ENCODE measurements around the gene ZNF101.

Gene ZNF101

DNA sequence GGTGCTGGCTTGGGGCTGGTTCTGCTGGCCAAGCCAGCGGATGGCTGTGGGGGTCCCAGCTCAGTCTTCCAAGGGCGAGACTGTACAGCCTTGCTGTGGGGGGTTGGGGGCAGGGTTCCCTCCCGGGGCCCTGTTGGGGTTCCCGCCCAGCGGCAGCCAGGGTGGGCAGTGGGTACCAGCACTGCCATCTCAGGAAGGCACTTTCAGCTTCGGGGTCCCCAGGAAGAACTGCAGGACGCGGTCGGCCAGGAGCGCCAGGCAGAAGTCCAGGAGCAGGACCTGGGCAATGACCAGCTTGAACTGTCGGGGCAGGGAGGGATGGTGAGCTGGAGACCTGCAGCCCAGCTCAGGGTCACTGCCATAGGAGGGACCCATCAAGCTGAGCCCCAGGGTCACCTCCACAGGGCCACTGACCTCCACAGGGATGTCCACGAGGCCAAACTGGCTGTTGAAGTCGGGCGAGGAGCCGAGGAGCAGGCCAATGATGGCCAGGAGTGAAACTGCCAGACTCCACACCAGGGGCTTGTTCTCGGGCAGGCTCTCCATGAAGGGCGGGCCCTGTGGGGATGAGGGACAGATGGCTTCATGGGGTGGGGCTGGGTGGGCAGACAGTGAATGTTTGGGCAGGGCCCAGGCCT, 23.3 kb upstream of the ZNF101 start:
- H3K4me3 ChIP-seq (replicated peaks; ENCODE audit: insufficient read depth, low read length), result no peak overlapping the region
- no peak for TF ChIP-seq POLR2AphosphoS5 (IDR thresholded peaks at IDR 0.05; ENCODE audit: low read depth)
- H3K27me3 ChIP-seq (ENCODE audit: insufficient read depth, poor library complexity, severe bottlenecking), result no peaks in the 10 kb centered on the region
- H3K27ac ChIP-seq (replicated peaks), result no peak overlapping the region
- DNase-seq (ENCODE audit: low read depth in 1 of 2, low spot score in 1 of 2), result no peak

DNA sequence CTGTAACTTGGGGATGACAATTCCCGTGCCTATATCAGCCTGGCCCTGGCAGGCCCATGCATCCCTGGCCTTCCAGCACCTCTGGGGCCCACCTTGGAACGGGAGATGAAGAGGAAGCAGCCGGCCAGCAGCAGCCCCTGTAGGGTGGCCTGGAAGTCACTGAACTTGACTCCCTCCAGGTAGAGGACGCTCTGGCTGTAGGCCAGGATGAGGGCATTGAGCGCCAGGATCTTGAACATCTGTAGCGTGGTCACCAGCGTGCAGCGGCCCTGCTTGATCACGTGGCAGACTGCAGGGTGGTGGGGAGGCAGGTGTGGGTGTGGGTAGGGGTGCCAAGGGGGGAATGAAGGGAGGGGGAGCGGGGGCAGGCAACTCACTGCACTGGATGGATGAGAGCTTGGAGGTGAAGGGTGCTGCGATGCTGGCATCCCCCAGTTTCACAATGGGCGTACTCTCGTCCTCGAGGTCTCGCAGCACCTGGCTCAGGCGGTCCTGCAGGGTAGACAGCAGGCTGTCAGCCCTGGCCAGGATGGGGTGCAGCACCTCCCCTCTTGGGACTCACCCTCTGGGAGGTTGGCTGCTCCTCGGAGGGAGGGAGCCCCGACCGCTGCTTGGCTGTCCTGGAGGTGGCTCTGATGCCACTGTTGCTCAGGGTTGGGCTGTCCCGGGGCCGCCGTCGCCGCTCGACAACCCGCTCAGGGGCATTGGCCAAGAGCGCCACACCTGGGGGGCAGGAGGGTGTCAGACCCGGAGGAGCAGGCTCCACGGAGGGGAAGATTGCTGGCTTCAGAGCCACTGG, 21.4 kb upstream of the ZNF101 start:
- H3K27me3 ChIP-seq (ENCODE audit: insufficient read depth, poor library complexity, severe bottlenecking), result no peaks in the 10 kb centered on the region
- no peak overlapping the region for H3K27ac ChIP-seq (replicated peaks)
- TF ChIP-seq POLR2AphosphoS5 (IDR thresholded peaks at IDR 0.05; ENCODE audit: low read depth) (no peak), GABPA (IDR thresholded peaks at IDR 0.05; ENCODE audit: low read depth) (no peak), SPI1 (IDR thresholded peaks at IDR 0.05; ENCODE audit: borderline replicate concordance, low read depth) (no peak)
- TF ChIP-seq, protein P1, sequence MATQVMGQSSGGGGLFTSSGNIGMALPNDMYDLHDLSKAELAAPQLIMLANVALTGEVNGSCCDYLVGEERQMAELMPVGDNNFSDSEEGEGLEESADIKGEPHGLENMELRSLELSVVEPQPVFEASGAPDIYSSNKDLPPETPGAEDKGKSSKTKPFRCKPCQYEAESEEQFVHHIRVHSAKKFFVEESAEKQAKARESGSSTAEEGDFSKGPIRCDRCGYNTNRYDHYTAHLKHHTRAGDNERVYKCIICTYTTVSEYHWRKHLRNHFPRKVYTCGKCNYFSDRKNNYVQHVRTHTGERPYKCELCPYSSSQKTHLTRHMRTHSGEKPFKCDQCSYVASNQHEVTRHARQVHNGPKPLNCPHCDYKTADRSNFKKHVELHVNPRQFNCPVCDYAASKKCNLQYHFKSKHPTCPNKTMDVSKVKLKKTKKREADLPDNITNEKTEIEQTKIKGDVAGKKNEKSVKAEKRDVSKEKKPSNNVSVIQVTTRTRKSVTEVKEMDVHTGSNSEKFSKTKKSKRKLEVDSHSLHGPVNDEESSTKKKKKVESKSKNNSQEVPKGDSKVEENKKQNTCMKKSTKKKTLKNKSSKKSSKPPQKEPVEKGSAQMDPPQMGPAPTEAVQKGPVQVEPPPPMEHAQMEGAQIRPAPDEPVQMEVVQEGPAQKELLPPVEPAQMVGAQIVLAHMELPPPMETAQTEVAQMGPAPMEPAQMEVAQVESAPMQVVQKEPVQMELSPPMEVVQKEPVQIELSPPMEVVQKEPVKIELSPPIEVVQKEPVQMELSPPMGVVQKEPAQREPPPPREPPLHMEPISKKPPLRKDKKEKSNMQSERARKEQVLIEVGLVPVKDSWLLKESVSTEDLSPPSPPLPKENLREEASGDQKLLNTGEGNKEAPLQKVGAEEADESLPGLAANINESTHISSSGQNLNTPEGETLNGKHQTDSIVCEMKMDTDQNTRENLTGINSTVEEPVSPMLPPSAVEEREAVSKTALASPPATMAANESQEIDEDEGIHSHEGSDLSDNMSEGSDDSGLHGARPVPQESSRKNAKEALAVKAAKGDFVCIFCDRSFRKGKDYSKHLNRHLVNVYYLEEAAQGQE (IDR thresholded peaks at IDR 0.05; ENCODE audit: insufficient replicate concordance, low read depth), result no peak
- TF ChIP-seq, protein P2, sequence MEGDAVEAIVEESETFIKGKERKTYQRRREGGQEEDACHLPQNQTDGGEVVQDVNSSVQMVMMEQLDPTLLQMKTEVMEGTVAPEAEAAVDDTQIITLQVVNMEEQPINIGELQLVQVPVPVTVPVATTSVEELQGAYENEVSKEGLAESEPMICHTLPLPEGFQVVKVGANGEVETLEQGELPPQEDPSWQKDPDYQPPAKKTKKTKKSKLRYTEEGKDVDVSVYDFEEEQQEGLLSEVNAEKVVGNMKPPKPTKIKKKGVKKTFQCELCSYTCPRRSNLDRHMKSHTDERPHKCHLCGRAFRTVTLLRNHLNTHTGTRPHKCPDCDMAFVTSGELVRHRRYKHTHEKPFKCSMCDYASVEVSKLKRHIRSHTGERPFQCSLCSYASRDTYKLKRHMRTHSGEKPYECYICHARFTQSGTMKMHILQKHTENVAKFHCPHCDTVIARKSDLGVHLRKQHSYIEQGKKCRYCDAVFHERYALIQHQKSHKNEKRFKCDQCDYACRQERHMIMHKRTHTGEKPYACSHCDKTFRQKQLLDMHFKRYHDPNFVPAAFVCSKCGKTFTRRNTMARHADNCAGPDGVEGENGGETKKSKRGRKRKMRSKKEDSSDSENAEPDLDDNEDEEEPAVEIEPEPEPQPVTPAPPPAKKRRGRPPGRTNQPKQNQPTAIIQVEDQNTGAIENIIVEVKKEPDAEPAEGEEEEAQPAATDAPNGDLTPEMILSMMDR (IDR thresholded peaks at IDR 0.05; ENCODE audit: insufficient read depth, low read length), result no peak
- DNase-seq (ENCODE audit: low read depth in 1 of 2, low spot score in 1 of 2), result no peak
- H3K4me3 ChIP-seq (replicated peaks; ENCODE audit: insufficient read depth, low read length), result no peak overlapping the region

DNA sequence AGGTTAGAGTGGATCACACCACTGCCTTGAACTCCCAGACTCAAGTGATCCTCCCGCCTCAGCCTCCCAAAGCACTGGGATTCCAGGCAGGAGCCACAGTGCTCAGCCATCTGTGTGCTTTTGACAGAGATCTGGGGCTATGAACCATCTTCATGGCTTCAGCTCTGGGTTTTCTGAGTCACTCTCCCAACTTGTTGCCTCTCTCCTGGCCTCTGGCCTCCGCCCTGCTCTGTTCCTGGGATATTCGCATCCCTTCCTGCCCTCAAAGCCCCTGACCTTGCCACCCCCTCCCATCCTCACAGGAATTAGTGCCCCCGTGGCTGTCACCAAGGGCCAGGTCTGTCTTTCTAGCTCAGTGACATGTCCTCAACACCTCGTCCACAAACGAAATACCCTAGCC, 19.5 kb upstream of the ZNF101 start:
- DNase-seq (ENCODE audit: low read depth in 1 of 2, low spot score in 1 of 2), result no peak
- no peak overlapping the region for H3K4me3 ChIP-seq (replicated peaks; ENCODE audit: insufficient read depth, low read length)
- H3K27ac ChIP-seq (replicated peaks), result no peak overlapping the region
- TF ChIP-seq, protein P1 (IDR thresholded peaks at IDR 0.05; ENCODE audit: insufficient replicate concordance, low read depth), result no peak
- TF ChIP-seq GABPA (IDR thresholded peaks at IDR 0.05; ENCODE audit: low read depth) (no peak), POLR2AphosphoS5 (IDR thresholded peaks at IDR 0.05; ENCODE audit: low read depth) (no peak)
- TF ChIP-seq, protein P2 (IDR thresholded peaks at IDR 0.05; ENCODE audit: insufficient read depth, low read length), result no peak
- H3K27me3 ChIP-seq (ENCODE audit: insufficient read depth, poor library complexity, severe bottlenecking), result no peaks in the 10 kb centered on the region

DNA sequence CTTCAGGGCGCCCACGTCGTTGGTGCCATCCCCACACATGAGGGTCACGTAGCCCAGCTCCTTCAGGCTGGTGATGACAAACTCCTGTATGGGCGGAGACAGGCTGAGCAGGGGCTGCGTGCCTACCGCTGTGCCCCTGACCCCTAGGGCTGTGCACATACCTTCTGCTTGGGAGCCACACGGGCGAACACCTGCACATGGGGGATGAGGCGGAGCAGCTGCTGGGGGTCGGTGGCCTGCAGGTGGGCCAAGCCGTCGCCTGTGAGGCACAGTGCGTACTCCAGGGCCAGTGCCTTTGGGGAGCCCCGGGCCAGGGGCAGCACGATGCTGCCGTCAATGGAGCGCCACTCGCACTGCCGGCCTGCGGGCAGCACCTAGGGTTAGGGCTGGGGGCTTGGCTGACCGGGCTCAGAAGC, 19.1 kb upstream of the ZNF101 start:
- Histone ChIP-seq H3K27me3 (ENCODE audit: insufficient read depth, poor library complexity, severe bottlenecking) (no peaks in the 10 kb centered on the region), H3K27ac (replicated peaks) (peak overlapping the region; percentile 33; the same call in 1 of the 2 replicates), H3K4me3 (replicated peaks; ENCODE audit: insufficient read depth, low read length) (no peak overlapping the region)
- DNase-seq (ENCODE audit: low read depth in 1 of 2, low spot score in 1 of 2), result no peak
- TF ChIP-seq, protein P1 (IDR thresholded peaks at IDR 0.05; ENCODE audit: insufficient replicate concordance, low read depth), result no peak
- TF ChIP-seq GABPA (IDR thresholded peaks at IDR 0.05; ENCODE audit: low read depth), result no peak
- TF ChIP-seq POLR2AphosphoS5 (IDR thresholded peaks at IDR 0.05; ENCODE audit: low read depth), result no peak
- TF ChIP-seq SPI1 (IDR thresholded peaks at IDR 0.05; ENCODE audit: borderline replicate concordance, low read depth), result no peak
- TF ChIP-seq, protein P2 (IDR thresholded peaks at IDR 0.05; ENCODE audit: insufficient read depth, low read length), result no peak

Measured in HL-60 (cell line).